ENCODE results near the gene PSMB3. TPM values are rescaled to one million over a fixed set of nuclear protein-coding genes. Genes with fewer than 3 reads are reported as not detected.

Gene PSMB3
- total RNA-seq, 1 donor from 2014 or later = 128 TPM

- ATAC-seq (no peak), DNase-seq (no peak)
- TF ChIP-seq CTCF (IDR thresholded peaks at IDR 0.05) = no peak
- H3K9me3 ChIP-seq = no peaks in the 10 kb centered on the region
- no peak overlapping the region for H3K4me3 ChIP-seq
- H3K27me3 ChIP-seq (ENCODE audit: low read depth) = no peaks in the 10 kb centered on the region
- peak overlapping the region; percentile 4 for H3K27ac ChIP-seq
- intact Hi-C loops (cut with DNase I) = loop anchor here (10.0 kb wide), 1 partner anchor 53 kb away; the partner anchor contains the start of gene EPOP
- H3K36me3 ChIP-seq = peaks cover 20% of the 10 kb centered on the region
- H3K4me1 ChIP-seq = peaks cover 50% of the 10 kb centered on the region
These were observed 24.8 kb upstream of the PSMB3 start for GRCh38 chr17:38727736-38728135.

- DNase-seq (no peak), ATAC-seq (no peak)
- H3K27me3 ChIP-seq (ENCODE audit: low read depth) = no peaks in the 10 kb centered on the region
- no peak for TF ChIP-seq CTCF (IDR thresholded peaks at IDR 0.05)
- intact Hi-C loops (cut with DNase I) = loop anchor here (10.0 kb wide), 1 partner anchor 54 kb away; the partner anchor contains the start of gene EPOP
- no peaks in the 10 kb centered on the region for H3K9me3 ChIP-seq
- H3K4me3 ChIP-seq = no peak overlapping the region
- peaks cover 54% of the 10 kb centered on the region for H3K4me1 ChIP-seq
- peak overlapping the region; percentile 86 for H3K27ac ChIP-seq
- peaks cover 19% of the 10 kb centered on the region for H3K36me3 ChIP-seq
These were observed 24.2 kb upstream of the PSMB3 start for GRCh38 chr17:38728290-38728831.

- Histone ChIP-seq H3K36me3 (peaks cover 21% of the 10 kb centered on the region), H3K27me3 (ENCODE audit: low read depth) (no peaks in the 10 kb centered on the region), H3K27ac (peak overlapping the region; percentile 86), H3K4me1 (peaks cover 48% of the 10 kb centered on the region), H3K4me3 (peak overlapping the region; percentile 63), H3K9me3 (no peaks in the 10 kb centered on the region)
- ATAC-seq = no peak
- no peak for DNase-seq
- intact Hi-C loops (cut with DNase I) = loop anchor here (10.0 kb wide), 1 partner anchor 55 kb away; the partner anchor contains the start of gene EPOP
- TF ChIP-seq CTCF (IDR thresholded peaks at IDR 0.05) = no peak
These were observed 23.1 kb upstream of the PSMB3 start for GRCh38 chr17:38729368-38729885.

- Histone ChIP-seq H3K27me3 (ENCODE audit: low read depth) (no peaks in the 10 kb centered on the region), H3K4me1 (peaks cover 45% of the 10 kb centered on the region), H3K9me3 (no peaks in the 10 kb centered on the region), H3K36me3 (peaks cover 20% of the 10 kb centered on the region), H3K27ac (peak within 1 kb of the TSS; percentile 86), H3K4me3 (peak within 1 kb of the TSS; percentile 66)
- ATAC-seq (peak; percentile 93), DNase-seq (peak; percentile 92)
- intact Hi-C loops (cut with DNase I) = loop anchor here (10.0 kb wide), 1 partner anchor 55 kb away; the partner anchor contains the start of gene EPOP
- TF ChIP-seq CTCF (IDR thresholded peaks at IDR 0.05) = peak; percentile 66
These were observed 22.5 kb upstream of the PSMB3 start, which contains the start of gene CISD3 for GRCh38 chr17:38729886-38730525. Gene CISD3, plus strand, starts transcription at chr17:38730341. Its CDS starts 18 bp downstream, at chr17:38730359.

- H3K27ac ChIP-seq = peak overlapping the region; percentile 79
- ATAC-seq (peak; percentile 61 to 74), DNase-seq (peak; percentile 91)
- peaks cover 20% of the 10 kb centered on the region for H3K36me3 ChIP-seq
- no peak for TF ChIP-seq CTCF (IDR thresholded peaks at IDR 0.05)
- no peaks in the 10 kb centered on the region for H3K9me3 ChIP-seq
- intact Hi-C loops (cut with DNase I) = no loop called here
- H3K27me3 ChIP-seq (ENCODE audit: low read depth) = no peaks in the 10 kb centered on the region
- H3K4me1 ChIP-seq = peaks cover 49% of the 10 kb centered on the region
- peak overlapping the region; percentile 66 for H3K4me3 ChIP-seq
These were observed 21.8 kb upstream of the PSMB3 start for GRCh38 chr17:38730526-38731379.

Data from lower lobe of right lung (tissue), 2 donors.